ENCODE results near the gene DNTTIP2.
"Not testable (repeated sequence)": the region's sequence is repeated elsewhere in the genome, so short reads cannot be mapped to it uniquely, and the experiment has no call there.

DNTTIP2 gene

DNA sequence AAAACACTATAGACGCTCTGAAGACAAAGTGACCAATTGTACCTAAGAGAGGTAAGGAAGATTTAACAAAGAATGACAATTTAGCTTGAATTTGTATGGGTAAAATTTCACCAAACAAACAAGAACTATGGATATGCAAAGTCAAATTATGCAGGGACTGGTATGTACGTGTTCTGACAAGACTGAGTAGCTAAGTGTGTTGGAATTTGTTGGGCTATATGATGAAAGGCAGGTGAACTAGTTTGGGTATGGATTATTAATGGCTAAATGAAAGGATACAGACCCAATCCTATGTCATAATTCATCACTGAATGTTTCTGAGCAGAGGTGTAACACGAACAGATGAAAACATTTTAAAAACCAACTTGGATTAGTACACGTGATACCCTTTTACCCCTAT, 7.6 kb downstream of the DNTTIP2 start:
- no peaks in the 10 kb centered on the region for H3K9me3 ChIP-seq (ENCODE audit: insufficient read depth, low read length)
- H3K9ac ChIP-seq (ENCODE audit: low read length): no peak overlapping the region
- 0 out of 2 replicates have a peak, but pooled peaks cover 7% of the 10 kb centered on the region for H4K20me1 ChIP-seq (ENCODE audit: low read depth, low read length)
- no peaks in the 10 kb centered on the region for H3F3A ChIP-seq (ENCODE audit: insufficient read depth)
- H3K36me3 ChIP-seq (ENCODE audit: low read length): peaks cover 48% of the 10 kb centered on the region
- H3K4me3 ChIP-seq (ENCODE audit: insufficient read depth, low read length, poor library complexity, severe bottlenecking): no peak overlapping the region
- no peak overlapping the region for H2AFZ ChIP-seq (ENCODE audit: low read depth, low read length, severe bottlenecking)
- no peak overlapping the region for H3K27ac ChIP-seq (ENCODE audit: low read depth, low read length)
- no peak overlapping the region for H3K4me2 ChIP-seq (ENCODE audit: low read depth, low read length, poor library complexity, severe bottlenecking)
- no peaks in the 10 kb centered on the region for H3K9me2 ChIP-seq (replicated peaks; ENCODE audit: insufficient read depth, low read length)
- H3K79me2 ChIP-seq (ENCODE audit: insufficient read depth, low read length): peaks cover 6% of the 10 kb centered on the region
- TF ChIP-seq, protein P1, sequence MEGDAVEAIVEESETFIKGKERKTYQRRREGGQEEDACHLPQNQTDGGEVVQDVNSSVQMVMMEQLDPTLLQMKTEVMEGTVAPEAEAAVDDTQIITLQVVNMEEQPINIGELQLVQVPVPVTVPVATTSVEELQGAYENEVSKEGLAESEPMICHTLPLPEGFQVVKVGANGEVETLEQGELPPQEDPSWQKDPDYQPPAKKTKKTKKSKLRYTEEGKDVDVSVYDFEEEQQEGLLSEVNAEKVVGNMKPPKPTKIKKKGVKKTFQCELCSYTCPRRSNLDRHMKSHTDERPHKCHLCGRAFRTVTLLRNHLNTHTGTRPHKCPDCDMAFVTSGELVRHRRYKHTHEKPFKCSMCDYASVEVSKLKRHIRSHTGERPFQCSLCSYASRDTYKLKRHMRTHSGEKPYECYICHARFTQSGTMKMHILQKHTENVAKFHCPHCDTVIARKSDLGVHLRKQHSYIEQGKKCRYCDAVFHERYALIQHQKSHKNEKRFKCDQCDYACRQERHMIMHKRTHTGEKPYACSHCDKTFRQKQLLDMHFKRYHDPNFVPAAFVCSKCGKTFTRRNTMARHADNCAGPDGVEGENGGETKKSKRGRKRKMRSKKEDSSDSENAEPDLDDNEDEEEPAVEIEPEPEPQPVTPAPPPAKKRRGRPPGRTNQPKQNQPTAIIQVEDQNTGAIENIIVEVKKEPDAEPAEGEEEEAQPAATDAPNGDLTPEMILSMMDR (IDR thresholded peaks at IDR 0.05; ENCODE audit: insufficient read depth, low read length, poor library complexity, severe bottlenecking): no peak
- TF ChIP-seq EZH2phosphoT487 (conservative IDR thresholded peaks at IDR 0.05; ENCODE audit: low read length): no peak
- H3K27me3 ChIP-seq (ENCODE audit: low read length): no peaks in the 10 kb centered on the region

DNA sequence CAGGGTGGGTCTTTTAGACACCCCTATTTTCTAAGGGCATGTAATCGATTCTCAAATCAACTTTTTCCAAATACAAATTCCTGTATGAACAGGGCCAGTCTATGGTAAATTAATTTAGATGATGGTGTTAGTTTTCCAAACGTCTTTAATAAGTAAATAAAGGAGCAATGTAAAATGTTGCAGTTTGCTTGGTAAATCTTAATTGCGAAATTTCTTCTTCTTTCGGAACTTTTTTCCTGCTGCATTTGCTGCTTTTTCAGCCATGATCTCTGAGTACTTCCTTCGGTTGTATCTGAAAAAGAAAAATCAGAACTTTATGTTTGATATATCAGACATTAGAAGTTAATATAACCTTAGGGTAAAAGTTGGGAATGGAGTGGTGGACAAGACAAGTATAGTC, 9.4 kb downstream of the DNTTIP2 start:
- no peaks in the 10 kb centered on the region for H3K79me2 ChIP-seq (ENCODE audit: insufficient read depth, low read length)
- H4K20me1 ChIP-seq (ENCODE audit: low read depth, low read length): no peaks in the 10 kb centered on the region
- H3K36me3 ChIP-seq (ENCODE audit: low read length): peaks cover 45% of the 10 kb centered on the region
- H3K9ac ChIP-seq (ENCODE audit: low read length): no peak overlapping the region
- H3K4me2 ChIP-seq (ENCODE audit: low read depth, low read length, poor library complexity, severe bottlenecking): no peak overlapping the region
- TF ChIP-seq, protein P1 (IDR thresholded peaks at IDR 0.05; ENCODE audit: insufficient read depth, low read length, poor library complexity, severe bottlenecking): no peak
- no peak for TF ChIP-seq EZH2phosphoT487 (conservative IDR thresholded peaks at IDR 0.05; ENCODE audit: low read length)
- no peak overlapping the region for H3K27ac ChIP-seq (ENCODE audit: low read depth, low read length)
- H3K4me3 ChIP-seq (ENCODE audit: insufficient read depth, low read length, poor library complexity, severe bottlenecking): no peak overlapping the region
- no peaks in the 10 kb centered on the region for H3K9me3 ChIP-seq (ENCODE audit: insufficient read depth, low read length)
- no peaks in the 10 kb centered on the region for H3F3A ChIP-seq (ENCODE audit: insufficient read depth)
- no peaks in the 10 kb centered on the region for H3K27me3 ChIP-seq (ENCODE audit: low read length)
- no peaks in the 10 kb centered on the region for H3K9me2 ChIP-seq (replicated peaks; ENCODE audit: insufficient read depth, low read length)
- H2AFZ ChIP-seq (ENCODE audit: low read depth, low read length, severe bottlenecking): no peak overlapping the region

DNA sequence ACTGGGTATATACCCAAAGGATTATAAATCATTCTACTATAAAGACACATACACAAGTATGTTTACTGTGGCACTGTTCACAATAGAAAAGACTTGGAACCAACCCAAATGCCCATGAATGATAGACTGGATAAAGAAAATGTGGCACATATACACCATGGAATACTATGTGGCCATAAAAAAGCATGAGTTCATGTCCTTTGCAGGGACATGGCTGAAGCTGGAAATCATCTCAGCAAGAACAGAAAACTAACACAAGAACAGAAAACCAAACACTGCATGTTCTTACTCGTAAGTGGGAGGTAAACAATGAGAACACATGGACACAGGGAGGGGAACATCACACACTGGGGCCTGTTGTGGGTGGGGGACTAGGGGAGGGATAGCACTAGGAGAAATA, 10.5 kb downstream of the DNTTIP2 start:
- H3K9ac ChIP-seq (ENCODE audit: low read length); H3K27me3 ChIP-seq (ENCODE audit: low read length); H4K20me1 ChIP-seq (ENCODE audit: low read depth, low read length); H3K79me2 ChIP-seq (ENCODE audit: insufficient read depth, low read length); H3K4me2 ChIP-seq (ENCODE audit: low read depth, low read length, poor library complexity, severe bottlenecking); H3K4me3 ChIP-seq (ENCODE audit: insufficient read depth, low read length, poor library complexity, severe bottlenecking); H3K9me3 ChIP-seq (ENCODE audit: insufficient read depth, low read length); H3K9me2 ChIP-seq (replicated peaks; ENCODE audit: insufficient read depth, low read length); H3K27ac ChIP-seq (ENCODE audit: low read depth, low read length); H2AFZ ChIP-seq (ENCODE audit: low read depth, low read length, severe bottlenecking); H3F3A ChIP-seq (ENCODE audit: insufficient read depth): not testable (repeated sequence)
- H3K36me3 ChIP-seq (ENCODE audit: low read length): peaks cover 39% of the 10 kb centered on the region

DNA sequence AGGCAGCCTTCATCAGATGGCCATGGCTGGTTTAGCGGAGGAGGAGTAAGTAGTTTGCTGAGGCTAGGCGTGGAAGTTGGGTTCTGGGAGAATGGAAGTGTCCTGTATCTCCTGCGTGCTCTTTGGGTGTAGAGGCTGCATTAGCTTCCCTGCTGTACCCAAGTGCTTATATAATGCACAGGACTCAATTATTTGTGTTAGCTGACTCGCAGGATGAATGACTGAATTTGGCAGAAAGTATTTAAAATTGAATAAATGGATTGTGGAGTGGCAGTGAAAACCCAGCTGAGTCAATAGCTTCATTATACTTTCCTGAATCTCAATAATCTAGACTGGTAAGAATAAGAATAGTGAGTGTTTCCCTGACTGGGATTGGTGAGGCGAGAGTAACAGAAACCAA, 13.8 kb downstream of the DNTTIP2 start:
- Histone ChIP-seq H3K9ac (ENCODE audit: low read length) (no peak overlapping the region), H3K4me2 (ENCODE audit: low read depth, low read length, poor library complexity, severe bottlenecking) (no peak overlapping the region)
- no peak for TF ChIP-seq EZH2phosphoT487 (conservative IDR thresholded peaks at IDR 0.05; ENCODE audit: low read length)
- TF ChIP-seq, protein P1 (IDR thresholded peaks at IDR 0.05; ENCODE audit: insufficient read depth, low read length, poor library complexity, severe bottlenecking): no peak

More for the DNA sequence above, 13.8 kb downstream of the DNTTIP2 start:
- Histone ChIP-seq H3K36me3 (ENCODE audit: low read length) (peaks cover 14% of the 10 kb centered on the region), H3K4me3 (ENCODE audit: insufficient read depth, low read length, poor library complexity, severe bottlenecking) (no peak overlapping the region), H2AFZ (ENCODE audit: low read depth, low read length, severe bottlenecking) (no peak overlapping the region), H4K20me1 (ENCODE audit: low read depth, low read length) (no peaks in the 10 kb centered on the region), H3K9me3 (ENCODE audit: insufficient read depth, low read length) (no peaks in the 10 kb centered on the region), H3K9me2 (replicated peaks; ENCODE audit: insufficient read depth, low read length) (no peaks in the 10 kb centered on the region), H3K27ac (ENCODE audit: low read depth, low read length) (no peak overlapping the region), H3K27me3 (ENCODE audit: low read length) (no peaks in the 10 kb centered on the region), H3K79me2 (ENCODE audit: insufficient read depth, low read length) (no peaks in the 10 kb centered on the region), H3F3A (ENCODE audit: insufficient read depth) (no peaks in the 10 kb centered on the region)
